ENCODE measurements around the gene STOX2. TPM values are rescaled to one million over a fixed set of nuclear protein-coding genes. Genes with fewer than 3 reads are reported as not detected.
A peak's percentile ranks its signal among the peaks of the same experiment; 100 is the strongest.

Gene STOX2
- polyA plus RNA-seq, 12 donors: 4.8 to 12.6 (median 5.7) TPM; not detected in 1

- no peak for DNase-seq
These were observed 79.5 kb downstream of the STOX2 start for GRCh38 chr4:183984566-183984965.

- no peak for DNase-seq
These were observed 80.7 kb downstream of the STOX2 start for GRCh38 chr4:183985786-183986185.

- DNase-seq: no peak
These were observed 81.3 kb downstream of the STOX2 start for GRCh38 chr4:183986291-183986970.

- peak; percentile 61 for DNase-seq
These were observed 82.2 kb downstream of the STOX2 start for GRCh38 chr4:183986971-183987946.

GRCh38 chr4:183987987-183988392, 82.9 kb downstream of the STOX2 start:
- peak; percentile 86 for DNase-seq

- no peak for DNase-seq
These were observed 83.8 kb downstream of the STOX2 start for GRCh38 chr4:183988874-183989273.

GRCh38 chr4:183989461-183989860, 84.4 kb downstream of the STOX2 start:
- no peak for DNase-seq

GRCh38 chr4:183989931-183990330, 84.8 kb downstream of the STOX2 start:
- no peak for DNase-seq

- no peak for DNase-seq
These were observed 88.6 kb downstream of the STOX2 start for GRCh38 chr4:183993676-183994075.

GRCh38 chr4:183995570-183995969, 90.5 kb downstream of the STOX2 start:
- no peak for DNase-seq

- no peak for DNase-seq
These were observed 91.8 kb downstream of the STOX2 start for GRCh38 chr4:183996868-183997267.

- no peak for DNase-seq
These were observed 94.3 kb downstream of the STOX2 start for GRCh38 chr4:183999435-183999834.

GRCh38 chr4:184000457-184001396, 95.6 kb downstream of the STOX2 start:
- DNase-seq: no peak

GRCh38 chr4:184003433-184003832, 98.3 kb downstream of the STOX2 start:
- DNase-seq: no peak

- no peak for DNase-seq
These were observed 102.8 kb downstream of the STOX2 start for GRCh38 chr4:184007891-184008290.

- no peak for DNase-seq
These were observed 105.6 kb downstream of the STOX2 start for GRCh38 chr4:184010696-184011095.

GRCh38 chr4:184011826-184012380, 106.8 kb downstream of the STOX2 start:
- no peak for DNase-seq

- no peak for DNase-seq
These were observed 107.8 kb downstream of the STOX2 start for GRCh38 chr4:184012937-184013336.

- DNase-seq: no peak
These were observed 109.2 kb downstream of the STOX2 start for GRCh38 chr4:184014301-184014700.

- DNase-seq: peak; percentile 64
These were observed 111.9 kb downstream of the STOX2 start for GRCh38 chr4:184016759-184017668.
